KOPT-K1 (cell line): ENCODE results near the gene ZNF516.

ENCODE experiments used
- H3K27ac ChIP-seq: fragments of 200-600 bp; sonication (generic); 2 replicates; pipeline ENCODE4 v1.5.1; 2016; ENCODE audit warnings: antibody characterized with exemption, mild to moderate bottlenecking, low read depth, low read length; ENCODE audit not compliant: poor library complexity, severe bottlenecking
- H3K36me3 ChIP-seq: fragments of 200-600 bp; sonication (generic); 2 replicates; pipeline ENCODE4 v1.5.1; 2017; ENCODE audit warnings: antibody characterized with exemption, mild to moderate bottlenecking, low read length, moderate library complexity; ENCODE audit not compliant: insufficient read depth
- H3K9me3 ChIP-seq: fragments of 200-600 bp; sonication (generic); 2 replicates; pipeline ENCODE4 v1.5.1; 2017; ENCODE audit warnings: antibody characterized with exemption, low read length, mild to moderate bottlenecking; ENCODE audit not compliant: insufficient read depth, poor library complexity, severe bottlenecking

ZNF516 gene

DNA sequence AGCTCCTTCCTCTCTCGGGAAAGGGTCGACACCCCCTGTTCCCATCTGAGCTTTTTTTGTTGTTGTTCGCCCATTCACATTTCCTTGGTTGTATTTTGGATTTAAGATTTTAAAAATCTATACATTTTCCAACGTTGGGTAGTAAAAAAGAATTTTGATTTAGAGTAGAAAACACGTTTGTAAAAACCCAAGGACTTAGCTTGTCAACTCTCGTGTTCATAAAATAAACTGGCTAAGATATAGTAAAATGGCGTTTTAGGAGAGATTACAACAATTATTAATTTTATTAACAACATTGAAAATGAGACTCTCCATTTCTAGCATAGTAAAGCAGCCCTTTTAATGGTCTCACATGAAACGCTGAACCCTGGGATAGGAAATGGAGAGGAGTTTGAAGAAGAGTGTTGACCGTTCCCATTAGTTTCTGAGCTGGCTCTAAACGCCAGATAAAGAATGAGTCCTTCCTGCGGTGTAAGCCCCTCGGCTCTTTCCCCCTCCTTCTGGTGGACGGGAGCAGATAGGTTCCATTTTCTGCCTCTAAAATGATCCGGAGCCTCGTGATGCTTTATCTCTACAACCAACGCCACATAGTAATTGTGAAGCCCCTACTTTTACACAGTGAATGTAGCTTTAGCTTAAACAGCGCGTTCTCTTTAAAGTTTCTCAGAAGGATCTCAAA lies 24.0 kb upstream of the ZNF516 start:
- no peaks in the 10 kb centered on the region for H3K9me3 ChIP-seq
- no peaks in the 10 kb centered on the region for H3K36me3 ChIP-seq
- H3K27ac ChIP-seq: no peak overlapping the region

DNA sequence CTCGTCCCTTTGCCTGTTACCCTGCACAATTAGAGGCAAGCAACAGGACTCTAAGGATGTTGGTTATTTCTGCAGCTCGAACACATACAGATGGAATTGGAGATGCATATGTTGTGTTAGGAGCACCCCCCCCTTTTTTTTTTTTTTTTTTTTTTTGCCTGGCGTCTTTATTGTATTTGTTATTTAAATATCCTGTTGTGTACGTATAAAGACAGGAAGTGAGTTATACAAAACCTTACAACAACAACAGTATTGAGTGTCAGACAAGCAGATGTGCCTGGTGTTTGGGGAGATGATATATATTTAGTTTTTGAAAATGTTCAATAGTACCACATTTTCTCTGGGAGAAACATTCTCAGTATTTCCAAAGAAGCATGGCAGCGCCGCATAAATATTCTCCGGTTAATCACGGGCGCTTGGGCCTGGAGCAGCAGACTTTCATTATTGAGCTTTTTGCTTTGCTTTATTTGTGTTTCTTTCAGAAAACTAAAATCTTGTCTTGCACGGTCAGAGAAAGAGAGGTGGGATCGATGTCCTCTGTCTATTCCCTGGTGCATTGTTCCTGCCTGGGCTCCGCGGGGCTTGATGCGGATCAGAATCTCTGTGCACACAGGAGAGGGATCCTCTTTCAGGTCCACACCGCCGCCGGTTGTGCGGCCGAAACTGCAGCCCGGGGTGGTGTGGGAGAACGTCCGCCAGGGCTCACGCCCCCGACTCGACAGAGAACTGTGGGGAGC lies 23.2 kb upstream of the ZNF516 start:
- no peaks in the 10 kb centered on the region for H3K36me3 ChIP-seq
- no peak overlapping the region for H3K27ac ChIP-seq
- H3K9me3 ChIP-seq: no peaks in the 10 kb centered on the region

DNA sequence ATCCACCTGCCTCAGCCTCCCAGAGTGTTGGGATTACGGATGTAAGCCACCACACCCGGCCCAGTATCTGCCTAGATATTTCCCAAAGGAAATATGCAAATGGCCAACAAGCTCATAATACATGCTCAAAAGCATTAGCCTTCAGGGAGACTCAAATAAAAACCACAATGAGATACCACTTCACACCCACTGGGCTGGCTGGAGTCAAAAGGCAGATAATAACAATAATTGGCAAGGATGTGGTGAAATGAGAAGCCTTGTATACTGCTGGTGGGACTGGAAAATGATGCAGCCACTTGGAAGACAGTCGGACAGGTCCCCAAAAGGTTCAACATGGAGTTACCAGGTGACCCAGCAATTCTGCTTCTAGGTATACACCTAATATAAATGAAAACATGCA lies 20.5 kb upstream of the ZNF516 start:
- H3K27ac ChIP-seq: no peak overlapping the region
- no peaks in the 10 kb centered on the region for H3K36me3 ChIP-seq
- H3K9me3 ChIP-seq: no peaks in the 10 kb centered on the region

DNA sequence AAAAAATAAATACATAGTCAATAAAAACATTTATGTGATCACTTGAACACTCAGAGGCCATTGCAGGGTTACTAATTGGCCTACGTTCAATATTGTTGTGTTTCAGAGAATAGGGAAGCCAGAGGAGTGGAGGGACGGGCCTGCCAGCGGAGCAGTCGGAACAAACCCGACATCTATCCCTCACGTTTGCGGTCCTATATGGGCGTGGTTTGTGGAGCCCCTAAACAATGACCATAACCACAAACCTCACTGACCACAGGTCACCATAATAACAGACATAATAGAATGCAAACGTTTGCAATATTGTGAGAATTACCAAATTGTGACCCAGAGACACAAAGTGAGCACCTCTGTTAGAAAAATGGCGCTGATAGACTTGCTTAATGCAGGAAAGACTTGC lies 19.5 kb upstream of the ZNF516 start:
- H3K27ac ChIP-seq: no peak overlapping the region
- H3K9me3 ChIP-seq: no peaks in the 10 kb centered on the region
- H3K36me3 ChIP-seq: no peaks in the 10 kb centered on the region

DNA sequence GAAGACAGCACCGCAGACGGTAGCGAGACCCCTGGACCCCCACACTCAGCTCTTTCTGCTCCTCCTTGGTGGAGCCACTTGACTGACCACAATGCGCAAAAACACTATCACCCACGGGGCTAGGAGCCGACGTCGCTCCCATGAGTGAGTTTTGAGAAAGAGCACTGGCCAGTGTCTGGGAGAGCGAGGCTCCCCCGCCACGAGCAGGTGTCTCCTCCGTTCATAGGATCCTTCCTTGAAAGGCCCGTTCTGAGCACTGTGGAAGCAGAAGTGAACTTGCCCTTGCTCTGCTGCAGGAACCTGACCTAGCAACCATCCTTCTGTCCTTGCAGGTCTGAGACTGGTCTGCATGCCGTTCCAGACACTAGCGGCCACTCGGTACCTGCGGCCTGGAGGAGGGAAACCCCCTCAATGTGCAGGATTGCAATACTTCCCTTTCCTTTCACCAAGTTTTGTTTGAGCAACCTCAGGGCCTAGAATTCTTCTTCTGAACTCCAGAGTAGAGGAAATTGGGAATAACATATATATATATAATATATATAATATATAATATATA lies 12.9 kb upstream of the ZNF516 start:
- Histone ChIP-seq H3K9me3 (no peaks in the 10 kb centered on the region), H3K27ac (no peak overlapping the region)

DNA sequence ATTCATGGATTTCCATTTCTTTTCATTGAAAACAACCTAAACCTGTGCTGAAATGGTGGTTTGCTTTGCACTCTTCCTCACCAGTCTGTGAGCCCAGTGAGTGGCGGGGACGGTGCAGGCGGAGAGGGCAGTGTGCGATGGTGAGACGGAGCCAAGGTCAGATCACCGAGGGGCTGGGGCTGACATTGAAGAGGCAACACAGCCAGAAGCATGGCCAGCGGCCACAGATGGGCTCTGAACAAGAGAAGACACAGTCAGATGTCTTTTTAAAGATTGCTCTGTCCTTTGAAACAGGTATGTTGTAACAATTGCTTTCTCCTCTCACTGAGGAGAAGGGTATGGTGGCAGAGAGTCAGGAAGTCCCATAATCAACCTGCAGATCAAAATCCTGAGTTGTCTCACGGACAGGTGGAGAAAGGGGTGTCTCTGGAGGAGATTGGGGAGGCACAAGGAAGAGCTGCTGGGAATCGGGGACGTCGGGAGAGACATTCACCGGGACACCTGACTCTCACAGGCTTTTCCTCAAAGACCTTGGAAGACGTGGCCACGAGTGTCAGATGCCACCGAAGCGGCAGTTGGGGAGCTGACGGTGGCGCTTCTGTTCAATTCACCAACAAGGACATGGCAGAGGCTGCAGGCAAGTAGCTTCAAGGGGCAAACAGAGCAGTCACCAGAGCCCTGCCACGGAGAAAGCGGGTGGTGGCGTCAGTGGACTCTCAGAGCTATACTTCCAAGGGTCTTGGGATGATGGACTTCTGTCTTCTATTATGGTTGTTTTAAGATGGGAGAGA lies 12.1 kb upstream of the ZNF516 start:
- no peaks in the 10 kb centered on the region for H3K9me3 ChIP-seq
- H3K27ac ChIP-seq: no peak overlapping the region
- H3K36me3 ChIP-seq: no peaks in the 10 kb centered on the region

More for the DNA sequence above, 12.9 kb upstream of the ZNF516 start:
- no peaks in the 10 kb centered on the region for H3K36me3 ChIP-seq

- Histone ChIP-seq H3K36me3 (no peaks in the 10 kb centered on the region), H3K9me3 (no peaks in the 10 kb centered on the region), H3K27ac (no peak overlapping the region)
Observed at GRCh38 chr18:76506395-76506794, 11.4 kb upstream of the ZNF516 start.

DNA sequence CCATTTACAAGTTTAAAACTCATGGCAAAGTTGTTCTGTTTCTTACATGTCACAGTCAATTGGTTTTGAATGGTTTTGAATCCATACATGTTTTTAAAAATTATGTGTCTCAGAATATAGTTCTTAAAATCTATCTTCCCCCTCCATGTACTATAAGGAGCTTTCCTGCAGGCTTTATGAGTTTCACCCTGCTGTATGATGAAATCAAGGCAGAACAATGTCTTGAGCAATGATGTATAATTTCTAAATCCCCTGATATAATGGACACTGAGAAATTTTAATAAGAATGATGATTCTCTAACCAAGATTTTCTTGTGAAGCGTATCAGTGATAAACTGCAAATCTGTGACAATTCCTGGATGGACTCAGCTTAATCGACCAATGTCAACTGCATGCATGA lies 10.6 kb upstream of the ZNF516 start:
- no peak overlapping the region for H3K27ac ChIP-seq
- no peaks in the 10 kb centered on the region for H3K36me3 ChIP-seq
- no peaks in the 10 kb centered on the region for H3K9me3 ChIP-seq

GRCh38 chr18:76504749-76505148 lies 9.7 kb upstream of the ZNF516 start:
- H3K36me3 ChIP-seq: no peaks in the 10 kb centered on the region
- no peaks in the 10 kb centered on the region for H3K9me3 ChIP-seq
- no peak overlapping the region for H3K27ac ChIP-seq

DNA sequence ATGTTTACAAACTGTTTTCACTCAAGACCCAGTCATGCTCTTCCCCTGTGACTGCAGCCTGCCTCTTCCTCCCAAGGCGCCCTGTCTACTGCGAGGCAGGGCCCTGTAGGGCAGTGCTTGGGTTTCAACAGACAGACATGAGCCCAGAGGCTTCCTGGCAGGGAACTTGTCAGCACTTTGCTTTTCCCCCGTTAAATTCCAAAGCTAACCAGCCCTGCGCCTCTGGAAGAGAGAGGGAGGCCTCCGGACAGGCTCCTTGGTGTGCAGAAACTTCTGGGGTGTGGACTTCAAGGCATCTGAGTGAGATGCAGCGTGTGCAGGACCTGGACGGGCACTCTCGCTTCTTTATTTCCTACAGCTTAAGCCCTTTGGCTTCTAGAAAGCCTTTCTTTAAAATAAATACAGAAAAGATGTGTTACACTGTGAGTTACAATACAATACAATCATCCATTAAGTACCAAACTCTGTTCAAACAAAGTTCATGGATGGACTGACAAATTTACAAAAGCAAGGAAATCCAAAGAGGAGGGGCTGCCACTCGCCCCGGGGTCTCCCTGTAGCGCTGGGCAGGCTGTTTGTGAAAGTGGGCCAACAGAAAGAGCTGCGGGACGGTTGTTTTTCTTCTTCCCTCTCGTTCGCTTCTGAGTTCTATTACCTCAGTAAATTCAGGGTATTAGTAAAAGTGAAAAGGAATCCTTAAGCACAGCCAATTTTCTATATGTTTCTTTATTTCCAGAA lies 8.8 kb upstream of the ZNF516 start:
- H3K27ac ChIP-seq: no peak overlapping the region
- H3K9me3 ChIP-seq: no peaks in the 10 kb centered on the region
- no peaks in the 10 kb centered on the region for H3K36me3 ChIP-seq

- Histone ChIP-seq H3K27ac (no peak overlapping the region), H3K36me3 (no peaks in the 10 kb centered on the region), H3K9me3 (no peaks in the 10 kb centered on the region)
Observed at GRCh38 chr18:76502551-76502950, 7.5 kb upstream of the ZNF516 start.

DNA sequence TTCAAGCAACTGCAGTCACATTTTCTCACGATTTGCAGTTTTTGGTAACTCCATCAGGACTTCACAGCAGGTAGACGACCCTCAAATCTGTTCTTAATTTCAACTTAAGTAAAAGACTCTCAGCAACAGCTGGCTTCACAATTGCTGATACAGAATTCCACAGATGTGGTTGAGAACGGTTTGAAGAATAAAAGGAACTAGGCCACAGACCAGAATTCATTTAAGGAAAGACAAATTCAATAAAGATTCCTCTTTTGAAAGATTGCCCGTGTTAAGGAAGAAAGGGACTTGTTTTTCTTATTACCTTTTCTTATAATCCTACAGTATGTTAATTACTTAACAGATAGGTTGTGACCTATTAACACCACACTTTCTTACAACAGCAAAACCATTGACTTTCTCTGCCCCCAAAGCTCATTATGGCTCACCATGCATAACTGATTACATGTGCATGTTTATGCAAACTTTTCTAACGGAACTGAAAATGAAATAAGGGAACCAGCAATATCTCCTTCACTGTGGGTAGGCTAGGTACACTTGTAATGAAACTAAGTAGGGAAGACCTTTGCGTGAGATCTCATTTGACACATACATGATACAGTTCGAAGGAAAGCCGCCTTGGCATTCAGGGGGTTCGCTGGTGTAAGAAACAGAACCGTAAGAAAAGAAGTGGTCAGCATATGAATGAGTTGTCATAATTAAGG lies 4.7 kb upstream of the ZNF516 start:
- Histone ChIP-seq H3K36me3 (no peaks in the 10 kb centered on the region), H3K9me3 (no peaks in the 10 kb centered on the region), H3K27ac (no peak overlapping the region)

- H3K36me3 ChIP-seq: no peaks in the 10 kb centered on the region
- no peak overlapping the region for H3K27ac ChIP-seq
- no peaks in the 10 kb centered on the region for H3K9me3 ChIP-seq
Observed at GRCh38 chr18:76499021-76499420, 4.0 kb upstream of the ZNF516 start.

DNA sequence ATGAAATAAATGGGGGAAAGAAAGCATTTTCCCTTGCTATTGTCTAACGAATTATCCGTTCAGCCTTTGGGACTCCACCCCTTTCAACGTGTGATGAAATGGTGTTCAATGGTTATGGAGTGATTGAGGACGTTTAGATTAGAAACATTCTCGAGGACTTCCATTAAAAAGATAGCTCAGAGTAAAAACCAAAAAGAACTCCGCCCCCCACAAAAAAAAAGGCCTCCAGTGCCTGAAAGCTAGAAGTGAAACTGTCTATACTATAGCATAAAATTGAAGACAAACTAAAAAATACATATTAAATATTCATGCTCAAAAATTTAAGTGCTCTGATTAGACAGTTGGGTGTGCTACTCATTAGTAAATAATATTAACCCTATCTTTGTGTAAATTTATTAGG lies 3.0 kb upstream of the ZNF516 start:
- no peak overlapping the region for H3K27ac ChIP-seq
- H3K9me3 ChIP-seq: no peaks in the 10 kb centered on the region
- no peaks in the 10 kb centered on the region for H3K36me3 ChIP-seq
